GM18873 (cell line): Measurements from ENCODE around the gene HTR4.
"Not testable (repeated sequence)": the region's sequence is repeated elsewhere in the genome, so short reads cannot be mapped to it uniquely, and the experiment has no call there.

Source experiments
- ATAC-seq: cut with Tn5 transposase; IDR thresholded peaks from one replicate; pipeline ENCODE4 v1.9.1; 2021; ENCODE audit warnings: mild to moderate bottlenecking, moderate library complexity, moderate number of reproducible peaks; ENCODE audit not compliant: unreplicated experiment, low FRiP score

HTR4 gene

GRCh38 chr5:148653836-148654781 lies at the start of gene HTR4:
HTR4 (minus strand) TSS chr5:148654527; CDS start chr5:148637014, 17,513 bp downstream.
- ATAC-seq = no peak

- ATAC-seq = no peak
Measured at GRCh38 chr5:148702019-148702596, 47.8 kb upstream of the HTR4 start.

- ATAC-seq = no peak
Measured at GRCh38 chr5:148699028-148699427, 44.7 kb upstream of the HTR4 start.

GRCh38 chr5:148697809-148698196 lies 43.5 kb upstream of the HTR4 start:
- ATAC-seq = no peak

GRCh38 chr5:148697180-148697808 lies 43.0 kb upstream of the HTR4 start:
- no peak for ATAC-seq

GRCh38 chr5:148696187-148697036 lies 42.1 kb upstream of the HTR4 start:
- no peak for ATAC-seq

- ATAC-seq = no peak
Measured at GRCh38 chr5:148690945-148691344, 36.6 kb upstream of the HTR4 start.

- no peak for ATAC-seq
Measured at GRCh38 chr5:148688787-148689186, 34.5 kb upstream of the HTR4 start.

- ATAC-seq = no peak
Measured at GRCh38 chr5:148687871-148688270, 33.5 kb upstream of the HTR4 start.

GRCh38 chr5:148687427-148687826 lies 33.1 kb upstream of the HTR4 start:
- ATAC-seq = peak; percentile 92

- no peak for ATAC-seq
Measured at GRCh38 chr5:148686660-148687059, 32.3 kb upstream of the HTR4 start.

- no peak for ATAC-seq
Measured at GRCh38 chr5:148685520-148686134, 31.3 kb upstream of the HTR4 start.

GRCh38 chr5:148684528-148684927 lies 30.2 kb upstream of the HTR4 start:
- ATAC-seq = no peak

- ATAC-seq = no peak
Measured at GRCh38 chr5:148683651-148684050, 29.3 kb upstream of the HTR4 start.

GRCh38 chr5:148682058-148683026 lies 28.0 kb upstream of the HTR4 start:
- no peak for ATAC-seq

- ATAC-seq = no peak
Measured at GRCh38 chr5:148681157-148682057, 27.1 kb upstream of the HTR4 start.

- not testable (repeated sequence) for ATAC-seq
Measured at GRCh38 chr5:148673704-148674103, 19.4 kb upstream of the HTR4 start.

- ATAC-seq = no peak
Measured at GRCh38 chr5:148666353-148666752, 12.0 kb upstream of the HTR4 start.
